OCI-LY1 (cell line): ENCODE results near the gene OSBPL6.

Source experiments
- H2AFZ ChIP-seq: fragments of 200-600 bp; sonication (generic), shearing (Covaris generic); 2 replicates; pipeline ENCODE4 v1.6.0; 2014; ENCODE audit warnings: antibody characterized with exemption, mild to moderate bottlenecking, low read length
- H3F3A ChIP-seq: fragments of 200-600 bp; sonication (generic), shearing (Covaris generic); 2 replicates; pipeline ENCODE4 v1.6.0; 2014; ENCODE audit warnings: mild to moderate bottlenecking, antibody characterized with exemption, low read length, moderate library complexity; ENCODE audit not compliant: insufficient read depth
- H3K27ac ChIP-seq: fragments of 200-600 bp; sonication (generic); 2 replicates; pipeline ENCODE4 v1.5.1; 2014; ENCODE audit warnings: low read length, mixed run types, mild to moderate bottlenecking, low read depth; ENCODE audit not compliant: poor library complexity, severe bottlenecking
- H3K27me3 ChIP-seq: fragments of 200-600 bp; sonication (generic); 2 replicates; pipeline ENCODE4 v1.6.0; 2014; ENCODE audit warnings: antibody characterized with exemption, mild to moderate bottlenecking, low read length, moderate library complexity; ENCODE audit not compliant: insufficient read depth
- H3K36me3 ChIP-seq: fragments of 200-600 bp; sonication (generic); 2 replicates; pipeline ENCODE4 v1.6.1; 2014; ENCODE audit warnings: mild to moderate bottlenecking, antibody characterized with exemption, low read length, moderate library complexity, mixed read lengths; ENCODE audit not compliant: insufficient read depth
- H3K4me1 ChIP-seq: fragments of 200-600 bp; sonication (generic); 2 replicates; pipeline ENCODE4 v1.5.1; 2014; ENCODE audit warnings: mild to moderate bottlenecking, low read length, moderate library complexity; ENCODE audit not compliant: insufficient read depth, severe bottlenecking
- H3K4me2 ChIP-seq: fragments of 200-600 bp; sonication (generic), shearing (Covaris generic); 2 replicates; pipeline ENCODE4 v1.6.1; 2014; ENCODE audit warnings: low read length
- H3K4me3 ChIP-seq: fragments of 200-600 bp; sonication (generic); 2 replicates; pipeline ENCODE4 v1.5.1; 2014; ENCODE audit warnings: low read length, low read depth, mild to moderate bottlenecking, mixed read lengths; ENCODE audit not compliant: poor library complexity, severe bottlenecking
- H3K79me2 ChIP-seq: fragments of 200-600 bp; shearing (Covaris generic); 2 replicates; pipeline ENCODE4 v1.6.1; 2016; ENCODE audit warnings: mixed run types, low read length, mixed read lengths; ENCODE audit not compliant: insufficient read depth
- H3K9ac ChIP-seq: fragments of 200-600 bp; sonication (generic), shearing (Covaris generic); 2 replicates; pipeline ENCODE4 v1.6.1; 2014; ENCODE audit warnings: mild to moderate bottlenecking, low read length, mixed read lengths
- H3K9me2 ChIP-seq: fragments of 200-600 bp; sonication (generic), shearing (Covaris generic); 2 replicates; pipeline ENCODE4 v1.6.1; 2014; ENCODE audit warnings: low read depth, mild to moderate bottlenecking, low read length, mixed read lengths
- H3K9me3 ChIP-seq: fragments of 200-600 bp; shearing (Covaris generic); 2 replicates; pipeline ENCODE4 v1.6.1; 2014; ENCODE audit warnings: low read length, mixed read lengths
- H4K20me1 ChIP-seq: fragments of 200-600 bp; sonication (generic), shearing (Covaris generic); 2 replicates; pipeline ENCODE4 v1.6.0; 2016; ENCODE audit warnings: mild to moderate bottlenecking, low read length; ENCODE audit not compliant: insufficient read depth
- CTCF ChIP-seq: fragments of 200-600 bp; sonication (generic), shearing (Covaris generic); IDR thresholded peaks from 2 replicates; pipeline ENCODE4 v1.5.1; 2017; ENCODE audit warnings: mild to moderate bottlenecking, antibody characterized with exemption, low read length, moderate library complexity, mixed read lengths
- EZH2 ChIP-seq: fragments of 200-600 bp; sonication (generic), shearing (Covaris generic); IDR thresholded peaks from 2 replicates; pipeline ENCODE4 v1.8.0; 2017; ENCODE audit warnings: borderline replicate concordance, mixed run types, mild to moderate bottlenecking, antibody characterized with exemption, low read length, moderate library complexity, mixed read lengths

The OSBPL6 gene

GRCh38 chr2:178295906-178296305 lies 101.6 kb downstream of the OSBPL6 start:
- Histone ChIP-seq H3K4me1 (no peaks in the 10 kb centered on the region), H3F3A (no peaks in the 10 kb centered on the region), H3K4me2 (no peak overlapping the region), H3K9ac (no peak overlapping the region), H3K27me3 (no peaks in the 10 kb centered on the region), H3K36me3 (no peaks in the 10 kb centered on the region), H3K79me2 (no peaks in the 10 kb centered on the region), H3K27ac (no peak overlapping the region), H2AFZ (no peak overlapping the region), H4K20me1 (no peaks in the 10 kb centered on the region), H3K9me2 (no peaks in the 10 kb centered on the region), H3K9me3 (no peaks in the 10 kb centered on the region), H3K4me3 (no peak overlapping the region)
- TF ChIP-seq EZH2: no peak
- no peak for TF ChIP-seq CTCF

- no peaks in the 10 kb centered on the region for H3F3A ChIP-seq
- H3K27me3 ChIP-seq: no peaks in the 10 kb centered on the region
- TF ChIP-seq CTCF (no peak), EZH2 (no peak)
- H3K36me3 ChIP-seq: no peaks in the 10 kb centered on the region
- H2AFZ ChIP-seq: no peak overlapping the region
- no peaks in the 10 kb centered on the region for H3K79me2 ChIP-seq
- no peak overlapping the region for H3K4me3 ChIP-seq
- no peaks in the 10 kb centered on the region for H3K9me2 ChIP-seq
- no peak overlapping the region for H3K4me2 ChIP-seq
- no peaks in the 10 kb centered on the region for H4K20me1 ChIP-seq
- no peak overlapping the region for H3K9ac ChIP-seq
- H3K9me3 ChIP-seq: no peaks in the 10 kb centered on the region
- no peaks in the 10 kb centered on the region for H3K4me1 ChIP-seq
- H3K27ac ChIP-seq: no peak overlapping the region
Observed at GRCh38 chr2:178296394-178297090, 102.2 kb downstream of the OSBPL6 start.

GRCh38 chr2:178297091-178297411 lies 102.7 kb downstream of the OSBPL6 start:
- Histone ChIP-seq H3K9me3 (no peaks in the 10 kb centered on the region), H2AFZ (no peak overlapping the region), H3K27ac (no peak overlapping the region), H3K4me2 (no peak overlapping the region), H4K20me1 (no peaks in the 10 kb centered on the region), H3K9ac (no peak overlapping the region), H3K27me3 (no peaks in the 10 kb centered on the region), H3F3A (no peaks in the 10 kb centered on the region), H3K4me1 (no peaks in the 10 kb centered on the region), H3K9me2 (no peaks in the 10 kb centered on the region), H3K79me2 (no peaks in the 10 kb centered on the region), H3K4me3 (no peak overlapping the region), H3K36me3 (no peaks in the 10 kb centered on the region)
- TF ChIP-seq CTCF: no peak
- TF ChIP-seq EZH2: no peak
